WI38 (cell line): ENCODE measurements around the gene APH1B.

Experiments used
- H3K4me3 ChIP-seq: 2 replicates; pipeline ENCODE4 v1.5.1; 2011; ENCODE audit warnings: low read depth, mild to moderate bottlenecking, control low read depth, low read length
- CTCF ChIP-seq: IDR thresholded peaks from 2 replicates; pipeline ENCODE4 v1.5.1; 2012; ENCODE audit warnings: low read depth, mild to moderate bottlenecking, control low read depth, low read length

APH1B gene

GRCh38 chr15:63331456-63331855 is 54.1 kb downstream of the APH1B start:
- no peak for TF ChIP-seq CTCF
- no peak overlapping the region for H3K4me3 ChIP-seq

GRCh38 chr15:63332367-63333124 is 55.1 kb downstream of the APH1B start:
- no peak overlapping the region for H3K4me3 ChIP-seq
- TF ChIP-seq CTCF = no peak

- H3K4me3 ChIP-seq = no peak overlapping the region
- TF ChIP-seq CTCF = no peak
Observed at GRCh38 chr15:63334821-63335220, 57.4 kb downstream of the APH1B start.

DNA sequence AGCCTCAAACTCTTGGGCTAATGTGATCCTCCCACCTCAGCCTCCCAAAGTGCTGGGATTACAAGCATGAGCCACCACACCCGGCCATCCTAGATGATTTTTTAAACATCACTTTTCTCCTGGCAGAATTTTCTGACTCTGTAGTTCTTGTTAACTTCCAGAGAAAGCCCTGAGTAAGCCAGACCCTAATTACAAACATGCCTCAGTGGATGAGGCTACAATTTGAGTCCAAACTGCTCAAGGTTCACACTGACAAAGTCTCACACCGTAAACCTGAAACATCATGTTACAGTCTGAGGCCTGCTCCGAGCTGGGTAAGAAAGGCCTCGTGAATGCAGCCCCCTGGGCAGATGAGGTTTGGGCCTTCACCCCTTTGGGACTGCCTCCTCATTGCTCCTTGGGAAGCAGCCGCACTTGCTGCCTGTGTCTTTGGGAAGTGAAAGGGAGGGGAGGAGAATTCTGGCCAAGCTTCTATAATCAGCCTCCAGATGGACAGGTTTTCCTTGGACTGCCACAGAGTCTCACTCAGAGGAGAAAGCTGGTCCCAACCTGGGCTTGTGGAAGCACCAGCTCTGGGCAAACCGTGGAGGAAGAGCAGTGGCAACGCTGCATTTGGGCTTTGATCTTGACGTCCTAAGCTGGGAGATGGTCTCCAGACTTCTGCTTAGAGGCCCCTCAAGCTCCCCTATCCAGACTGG is 58.3 kb downstream of the APH1B start:
- no peak for TF ChIP-seq CTCF
- H3K4me3 ChIP-seq = no peak overlapping the region

GRCh38 chr15:63337046-63337445 is 59.6 kb downstream of the APH1B start:
- no peak overlapping the region for H3K4me3 ChIP-seq
- no peak for TF ChIP-seq CTCF

- no peak overlapping the region for H3K4me3 ChIP-seq
- no peak for TF ChIP-seq CTCF
Observed at GRCh38 chr15:63338170-63338569, 60.8 kb downstream of the APH1B start.
